ENCODE results near the gene SUDS3.

DNA sequence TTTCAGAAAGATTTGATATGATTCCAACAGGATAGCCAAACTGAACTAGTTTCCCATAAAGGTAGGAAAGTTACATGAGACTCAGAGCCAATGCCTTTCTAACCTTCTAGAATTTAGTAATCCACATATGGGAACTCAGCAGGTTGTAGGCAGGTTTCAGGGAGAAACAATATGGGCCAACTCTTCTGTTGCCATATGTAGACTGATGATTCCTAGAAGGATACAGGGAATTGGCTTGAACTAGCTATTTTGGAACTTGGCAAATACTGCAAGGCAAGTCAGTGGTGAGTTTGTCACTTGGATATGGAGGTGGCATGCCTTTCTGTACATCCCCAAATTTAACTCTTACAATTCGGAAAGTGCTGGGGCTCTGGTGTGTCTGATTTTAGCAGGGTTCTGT is 15.5 kb downstream of the SUDS3 start:
- TF ChIP-seq, protein P1, sequence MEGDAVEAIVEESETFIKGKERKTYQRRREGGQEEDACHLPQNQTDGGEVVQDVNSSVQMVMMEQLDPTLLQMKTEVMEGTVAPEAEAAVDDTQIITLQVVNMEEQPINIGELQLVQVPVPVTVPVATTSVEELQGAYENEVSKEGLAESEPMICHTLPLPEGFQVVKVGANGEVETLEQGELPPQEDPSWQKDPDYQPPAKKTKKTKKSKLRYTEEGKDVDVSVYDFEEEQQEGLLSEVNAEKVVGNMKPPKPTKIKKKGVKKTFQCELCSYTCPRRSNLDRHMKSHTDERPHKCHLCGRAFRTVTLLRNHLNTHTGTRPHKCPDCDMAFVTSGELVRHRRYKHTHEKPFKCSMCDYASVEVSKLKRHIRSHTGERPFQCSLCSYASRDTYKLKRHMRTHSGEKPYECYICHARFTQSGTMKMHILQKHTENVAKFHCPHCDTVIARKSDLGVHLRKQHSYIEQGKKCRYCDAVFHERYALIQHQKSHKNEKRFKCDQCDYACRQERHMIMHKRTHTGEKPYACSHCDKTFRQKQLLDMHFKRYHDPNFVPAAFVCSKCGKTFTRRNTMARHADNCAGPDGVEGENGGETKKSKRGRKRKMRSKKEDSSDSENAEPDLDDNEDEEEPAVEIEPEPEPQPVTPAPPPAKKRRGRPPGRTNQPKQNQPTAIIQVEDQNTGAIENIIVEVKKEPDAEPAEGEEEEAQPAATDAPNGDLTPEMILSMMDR (IDR thresholded peaks at IDR 0.05) = no peak
- TF ChIP-seq POLR2A (IDR thresholded peaks at IDR 0.05) (no peak), POLR2AphosphoS5 (IDR thresholded peaks at IDR 0.05) (no peak), EP300 (IDR thresholded peaks at IDR 0.05) (no peak)

All from sigmoid colon (tissue), 4 donors.